Large intestine (tissue), 3 donors: ENCODE data around the gene CCDC69. TPM values are rescaled to one million over a fixed set of nuclear protein-coding genes. Genes with fewer than 3 reads are reported as not detected.

Experiments
- DNase-seq, 2 donors: peaks; one replicate each; pipeline versions ENCODE4 v3.0.0 to v3.0.0-alpha.2; 2013
- H3K27ac ChIP-seq: one replicate; pipeline ENCODE4 v1.5.1; 2013; ENCODE audit warnings: low read length
- H3K27me3 ChIP-seq: 2 replicates; pipeline ENCODE4 v1.6.1; 2013; ENCODE audit warnings: low read length; ENCODE audit not compliant: control insufficient read depth, insufficient read depth
- H3K36me3 ChIP-seq: 2 replicates; pipeline ENCODE4 v1.6.1; 2013; ENCODE audit warnings: low read length; ENCODE audit not compliant: control insufficient read depth, insufficient read depth
- H3K4me1 ChIP-seq: one replicate; pipeline ENCODE4 v1.6.1; 2013; ENCODE audit warnings: low read length; ENCODE audit not compliant: control insufficient read depth, insufficient read depth
- H3K4me3 ChIP-seq: one replicate; pipeline ENCODE4 v1.5.1; 2013; ENCODE audit warnings: low read length
- H3K9me3 ChIP-seq: one replicate; pipeline ENCODE4 v1.6.1; 2013; ENCODE audit warnings: mild to moderate bottlenecking, low read depth, low read length, moderate library complexity; ENCODE audit not compliant: control insufficient read depth
- WGBS: methylation state at CpG from one replicate; pipeline ENCODE4 v1.1.5; 2013; ENCODE audit warnings: low lambda C conversion rate; ENCODE audit not compliant: insufficient coverage; 5-methylcytosine and 5-hydroxymethylcytosine counted together
- polyA plus RNA-seq: library from polyadenylated mRNA; unstranded; fragments of 120-200 nt; gene quantifications from one replicate; pipeline ENCODE4 v1.2.1, GENCODE V29; 2013

CCDC69 gene
- polyA plus RNA-seq, 1 donor = 45.3 TPM

DNA sequence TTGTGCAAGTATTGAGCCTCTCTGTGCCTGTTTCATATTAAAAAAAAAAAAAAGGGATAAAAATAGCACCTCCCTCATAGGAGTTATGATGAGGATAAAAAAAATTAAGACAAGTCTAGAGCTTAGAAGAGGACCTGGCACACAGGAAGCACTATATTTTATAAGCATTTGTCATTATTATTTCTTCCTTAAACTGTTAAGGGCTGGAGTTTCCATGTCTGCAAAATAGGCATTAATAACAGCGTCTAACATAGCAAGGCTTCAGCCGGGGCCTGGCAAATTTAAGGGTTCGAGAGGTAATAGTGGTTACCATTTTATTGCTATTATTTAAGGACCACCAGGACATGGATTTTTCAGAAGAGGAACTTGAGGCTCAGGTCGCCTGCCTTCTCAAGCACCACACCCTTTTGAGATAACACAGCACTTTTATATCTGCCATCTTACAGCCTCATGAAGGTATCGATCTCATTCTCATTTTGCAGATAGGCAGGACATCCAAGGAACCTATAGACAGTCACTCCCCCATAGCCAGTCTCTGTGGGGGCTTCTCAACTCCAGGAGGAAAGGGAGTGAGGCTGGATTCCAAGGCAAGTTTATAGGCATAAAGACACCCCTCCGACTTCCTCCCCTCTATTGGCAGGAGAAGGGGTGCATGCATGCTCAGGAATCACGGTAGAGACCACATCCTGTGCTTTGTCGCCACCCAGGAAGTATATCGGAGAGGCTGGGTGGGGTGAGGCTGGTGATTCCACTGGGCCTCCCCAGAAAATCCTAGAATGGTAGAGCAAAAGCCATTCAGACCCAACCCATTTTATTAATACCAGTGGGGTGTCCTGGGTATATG is 68.7 kb downstream of the CCDC69 start:
- H3K27ac ChIP-seq = peak overlapping the region; percentile 76
- H3K36me3 ChIP-seq = no peaks in the 10 kb centered on the region
- DNase-seq = no peak
- H3K4me3 ChIP-seq = no peak overlapping the region
- H3K4me1 ChIP-seq = peaks cover 58% of the 10 kb centered on the region
- no CpG with 5 or more reads among the region's 9 CpGs for WGBS
- H3K9me3 ChIP-seq = peaks cover 3% of the 10 kb centered on the region
- no peaks in the 10 kb centered on the region for H3K27me3 ChIP-seq

- H3K9me3 ChIP-seq = peaks cover 3% of the 10 kb centered on the region
- H3K27me3 ChIP-seq = no peaks in the 10 kb centered on the region
- H3K4me3 ChIP-seq = no peak overlapping the region
- no peak for DNase-seq
- H3K36me3 ChIP-seq = no peaks in the 10 kb centered on the region
- no peak overlapping the region for H3K27ac ChIP-seq
- no CpG with 5 or more reads among the region's 3 CpGs for WGBS
- H3K4me1 ChIP-seq = peaks cover 64% of the 10 kb centered on the region
These were observed 70.1 kb downstream of the CCDC69 start for GRCh38 chr5:151153766-151154272.

- DNase-seq = no peak
- Histone ChIP-seq H3K27me3 (no peaks in the 10 kb centered on the region), H3K36me3 (no peaks in the 10 kb centered on the region), H3K4me3 (no peak overlapping the region), H3K4me1 (peaks cover 62% of the 10 kb centered on the region), H3K27ac (no peak overlapping the region), H3K9me3 (peaks cover 3% of the 10 kb centered on the region)
- WGBS = 60% methylated on average over 1 of the region's 3 CpGs
These were observed 70.6 kb downstream of the CCDC69 start for GRCh38 chr5:151153300-151153699.

- DNase-seq = no peak
- H3K9me3 ChIP-seq = no peaks in the 10 kb centered on the region
- H3K27me3 ChIP-seq = no peaks in the 10 kb centered on the region
- H3K4me3 ChIP-seq = no peak overlapping the region
- peak overlapping the region; percentile 86 for H3K27ac ChIP-seq
- H3K36me3 ChIP-seq = peaks cover 7% of the 10 kb centered on the region
- WGBS = 100% methylated on average over 1 of the region's 5 CpGs
- peaks cover 51% of the 10 kb centered on the region for H3K4me1 ChIP-seq
These were observed 72.1 kb downstream of the CCDC69 start for GRCh38 chr5:151151793-151152192.

GRCh38 chr5:151151263-151151660 is 72.6 kb downstream of the CCDC69 start:
- Histone ChIP-seq H3K36me3 (peaks cover 12% of the 10 kb centered on the region), H3K27me3 (no peaks in the 10 kb centered on the region), H3K4me1 (peaks cover 46% of the 10 kb centered on the region), H3K27ac (peak overlapping the region; percentile 86), H3K9me3 (no peaks in the 10 kb centered on the region), H3K4me3 (no peak overlapping the region)
- no CpG with 5 or more reads among the region's 2 CpGs for WGBS
- no peak for DNase-seq

DNA sequence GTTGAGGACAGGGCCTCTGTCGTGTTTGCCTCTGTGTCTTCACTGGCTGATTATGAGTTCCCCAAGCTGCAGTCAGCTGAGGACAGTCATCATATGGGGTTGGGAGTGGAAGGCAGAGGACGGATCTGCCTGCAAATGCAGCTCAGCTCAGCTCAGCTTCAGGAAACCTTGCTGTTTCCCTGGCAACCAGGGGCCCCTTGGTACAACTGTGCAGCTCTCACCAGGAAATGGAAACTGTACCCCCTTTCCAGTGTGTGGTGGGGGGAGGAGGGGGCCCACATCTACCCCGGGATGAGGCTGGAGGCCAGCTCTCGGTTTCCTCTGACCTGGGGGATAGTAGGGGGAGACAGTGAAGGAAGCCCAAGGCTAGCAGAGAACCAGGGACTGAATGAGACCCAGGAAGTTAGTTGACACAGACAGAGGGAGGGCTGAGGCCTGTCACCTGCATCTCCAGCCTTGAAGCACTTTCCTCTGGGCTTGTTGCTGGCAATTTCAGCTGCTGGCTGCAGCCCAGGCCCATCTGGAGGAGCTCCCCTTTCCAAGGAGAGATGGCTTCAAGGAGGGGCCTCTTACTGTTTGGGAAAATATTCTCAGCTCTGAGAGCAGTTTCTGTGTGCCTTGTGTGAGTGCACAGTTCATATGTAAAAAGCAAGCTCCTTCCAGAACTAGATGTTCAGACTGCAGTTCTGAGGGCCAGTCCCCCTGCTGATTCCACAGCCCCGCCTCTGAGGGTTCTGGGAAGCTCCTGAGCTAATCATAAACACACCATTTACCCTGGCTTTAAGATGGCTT is 73.2 kb downstream of the CCDC69 start:
- peak overlapping the region; percentile 86 for H3K27ac ChIP-seq
- peaks cover 40% of the 10 kb centered on the region for H3K4me1 ChIP-seq
- peaks cover 12% of the 10 kb centered on the region for H3K36me3 ChIP-seq
- H3K4me3 ChIP-seq = no peak overlapping the region
- WGBS = no CpG with 5 or more reads among the region's 5 CpGs
- DNase-seq = peak; percentile 80 to 94
- H3K9me3 ChIP-seq = no peaks in the 10 kb centered on the region
- H3K27me3 ChIP-seq = no peaks in the 10 kb centered on the region

DNA sequence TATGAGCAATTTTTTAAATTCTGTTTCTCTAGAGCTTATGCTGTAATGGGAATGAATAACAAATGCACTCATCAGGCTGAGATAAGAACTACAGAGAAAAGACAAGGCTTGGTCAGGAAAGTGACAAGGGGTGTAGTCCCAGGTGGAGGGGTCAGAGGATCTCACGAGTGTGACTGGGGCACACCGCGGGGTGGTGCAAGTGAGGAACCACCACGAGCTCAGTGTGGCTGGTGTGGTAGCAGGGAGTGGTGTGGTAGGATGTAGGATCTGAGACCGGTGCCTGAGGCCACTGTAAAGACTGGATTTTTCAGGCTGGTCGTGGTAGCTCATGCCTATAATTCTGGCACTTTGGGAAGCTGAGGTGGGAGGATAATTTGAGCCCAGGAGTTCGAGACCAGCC is 75.3 kb downstream of the CCDC69 start:
- Histone ChIP-seq H3K4me3 (no peak overlapping the region), H3K27me3 (no peaks in the 10 kb centered on the region), H3K9me3 (no peaks in the 10 kb centered on the region), H3K4me1 (peaks cover 24% of the 10 kb centered on the region), H3K27ac (no peak overlapping the region), H3K36me3 (peaks cover 21% of the 10 kb centered on the region)
- WGBS = no CpG with 5 or more reads among the region's 7 CpGs
- no peak for DNase-seq

DNA sequence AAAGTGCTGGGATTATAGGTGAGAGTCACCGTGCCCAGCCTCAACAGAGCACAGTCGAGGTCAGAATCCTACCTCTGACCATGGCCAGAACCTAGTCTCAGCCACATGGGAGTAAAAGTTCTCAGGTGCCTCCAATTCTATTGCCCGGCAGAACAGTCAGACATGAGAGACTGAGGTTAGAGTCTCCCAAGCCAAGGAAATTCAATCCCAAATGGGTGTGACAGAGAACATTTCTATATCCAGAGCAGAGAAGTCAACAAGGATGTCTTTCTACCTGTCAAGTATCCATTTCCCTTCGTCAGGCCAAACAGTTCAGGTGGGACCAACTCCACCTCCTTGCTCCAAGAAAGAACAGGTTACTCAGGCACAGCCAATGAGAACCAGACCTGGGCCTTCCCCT is 76.9 kb downstream of the CCDC69 start:
- H3K4me3 ChIP-seq = no peak overlapping the region
- H3K27me3 ChIP-seq = no peaks in the 10 kb centered on the region
- H3K36me3 ChIP-seq = peaks cover 30% of the 10 kb centered on the region
- DNase-seq = no peak
- peaks cover 22% of the 10 kb centered on the region for H3K4me1 ChIP-seq
- no peak overlapping the region for H3K27ac ChIP-seq
- H3K9me3 ChIP-seq = no peaks in the 10 kb centered on the region
- WGBS = no CpG with 5 or more reads among the region's 4 CpGs

GRCh38 chr5:151146061-151146460 is 77.8 kb downstream of the CCDC69 start:
- no peak overlapping the region for H3K27ac ChIP-seq
- H3K27me3 ChIP-seq = no peaks in the 10 kb centered on the region
- peaks cover 15% of the 10 kb centered on the region for H3K4me1 ChIP-seq
- peaks cover 30% of the 10 kb centered on the region for H3K36me3 ChIP-seq
- H3K9me3 ChIP-seq = no peaks in the 10 kb centered on the region
- no peak overlapping the region for H3K4me3 ChIP-seq
- no peak for DNase-seq

GRCh38 chr5:151144922-151145321 is 79.0 kb downstream of the CCDC69 start:
- no CpG with 5 or more reads among the region's 7 CpGs for WGBS
- H3K9me3 ChIP-seq = no peaks in the 10 kb centered on the region
- no peak overlapping the region for H3K27ac ChIP-seq
- no peak overlapping the region for H3K4me3 ChIP-seq
- peaks cover 34% of the 10 kb centered on the region for H3K36me3 ChIP-seq
- peaks cover 4% of the 10 kb centered on the region for H3K4me1 ChIP-seq
- no peak for DNase-seq
- no peaks in the 10 kb centered on the region for H3K27me3 ChIP-seq
